Neural progenitor cell (in vitro differentiated cells): Measurements from ENCODE around the gene CSNK2A1. TPM values are rescaled to one million over a fixed set of nuclear protein-coding genes. Genes with fewer than 3 reads are reported as not detected.

Experiments
- DNase-seq: peaks from one replicate; pipeline ENCODE4 v3.0.0-alpha.2; 2016; ENCODE audit warnings: low spot score
- H2AFZ ChIP-seq: fragments of 200-600 bp; sonication (generic); replicated peaks from 2 replicates; pipeline ENCODE4 v1.6.1; 2016; ENCODE audit warnings: antibody characterized with exemption
- H3F3A ChIP-seq: fragments of 200-600 bp; sonication (generic); 2 replicates; pipeline ENCODE4 v1.6.1; 2016; ENCODE audit warnings: antibody characterized with exemption, low read depth
- H3K27ac ChIP-seq: fragments of 200-600 bp; sonication (generic); 2 replicates; pipeline ENCODE4 v1.5.1; 2016; ENCODE audit warnings: mild to moderate bottlenecking
- H3K27me3 ChIP-seq: fragments of 200-600 bp; sonication (generic); 2 replicates; pipeline ENCODE4 v1.6.1; 2016; ENCODE audit warnings: mild to moderate bottlenecking, moderate library complexity
- H3K36me3 ChIP-seq: fragments of 200-600 bp; sonication (generic); 2 replicates; pipeline ENCODE4 v1.5.1; 2016
- H3K4me1 ChIP-seq: fragments of 200-600 bp; sonication (generic); 2 replicates; pipeline ENCODE4 v1.6.1; 2016; ENCODE audit warnings: mixed run types
- H3K4me2 ChIP-seq: fragments of 200-600 bp; sonication (generic); 2 replicates; pipeline ENCODE4 v1.6.1; 2016
- H3K4me3 ChIP-seq: fragments of 200-600 bp; sonication (generic); 2 replicates; pipeline ENCODE4 v1.5.1; 2016
- H3K79me2 ChIP-seq: fragments of 200-600 bp; sonication (generic); 2 replicates; pipeline ENCODE4 v1.6.1; 2016; ENCODE audit warnings: low read depth
- H3K9ac ChIP-seq: fragments of 200-600 bp; sonication (generic); 2 replicates; pipeline ENCODE4 v1.6.1; 2016
- H3K9me3 ChIP-seq: fragments of 200-600 bp; sonication (generic); 2 replicates; pipeline ENCODE4 v1.5.1; 2016; ENCODE audit warnings: low read depth
- H4K20me1 ChIP-seq: fragments of 200-600 bp; sonication (generic); 2 replicates; pipeline ENCODE4 v1.6.1; 2016; ENCODE audit warnings: low read depth
- H3K27ac Mint-ChIP-seq: 3 replicates; pipeline ENCODE4 v1.8.0; 2021; ENCODE audit warnings: mixed read lengths
- H3K27me3 Mint-ChIP-seq: 2 replicates; pipeline ENCODE4 v1.8.0; 2022; ENCODE audit warnings: low read depth, mild to moderate bottlenecking, inconsistent platforms, moderate library complexity, mixed read lengths; ENCODE audit not compliant: insufficient read depth
- H3K36me3 Mint-ChIP-seq: 3 replicates; pipeline ENCODE4 v1.8.0; 2021; ENCODE audit warnings: mixed read lengths
- H3K4me1 Mint-ChIP-seq: 3 replicates; pipeline ENCODE4 v1.8.0; 2021; ENCODE audit warnings: mixed read lengths
- H3K4me3 Mint-ChIP-seq: 3 replicates; pipeline ENCODE4 v1.8.0; 2021; ENCODE audit warnings: mild to moderate bottlenecking, moderate library complexity, mixed read lengths
- H3K9me3 Mint-ChIP-seq: 3 replicates; pipeline ENCODE4 v1.8.0; 2020; ENCODE audit warnings: mixed read lengths
- EZH2 ChIP-seq: fragments of 200-600 bp; sonication (generic); IDR thresholded peaks from 2 replicates; pipeline ENCODE4 v1.6.1; 2017; ENCODE audit warnings: antibody characterized with exemption, mild to moderate bottlenecking, moderate library complexity
- EZH2phosphoT487 ChIP-seq: fragments of 200-600 bp; sonication (generic); IDR thresholded peaks from 2 replicates; pipeline ENCODE4 v1.6.1; 2017; ENCODE audit warnings: antibody characterized with exemption
- total RNA-seq: library from RNA; depleted of rRNA; stranded (reverse); fragments of >200 nt; gene quantifications from 2 replicates; pipeline ENCODE4 v1.2.3, GENCODE V29; 2015; ENCODE audit warnings: low replicate concordance
- TF ChIP-seq, protein P1 (sequence below): fragments of 200-600 bp; sonication (generic); IDR thresholded peaks from 2 replicates; pipeline ENCODE4 v1.5.1; 2017; ENCODE audit warnings: antibody characterized with exemption, mild to moderate bottlenecking

Gene CSNK2A1
- total RNA-seq, 1 donor from 2014 or later: 599 TPM

GRCh38 chr20:530321-530720 is 13.3 kb downstream of the CSNK2A1 start:
- peaks cover 69% of the 10 kb centered on the region for H3K36me3 Mint-ChIP-seq
- peaks cover 3% of the 10 kb centered on the region for H3F3A ChIP-seq
- no peak overlapping the region for H3K9ac ChIP-seq
- peaks cover 9% of the 10 kb centered on the region for H3K36me3 ChIP-seq
- no peak overlapping the region for H3K27ac ChIP-seq
- peaks cover 2% of the 10 kb centered on the region for H3K4me1 Mint-ChIP-seq
- H3K27me3 ChIP-seq: no peaks in the 10 kb centered on the region
- H3K4me2 ChIP-seq: no peak overlapping the region
- no peak for DNase-seq
- peaks cover 3% of the 10 kb centered on the region for H3K27me3 Mint-ChIP-seq
- no peak overlapping the region for H3K4me3 Mint-ChIP-seq
- no peak overlapping the region for H3K4me3 ChIP-seq
- TF ChIP-seq EZH2 (no peak), EZH2phosphoT487 (no peak)
- TF ChIP-seq, protein P1, sequence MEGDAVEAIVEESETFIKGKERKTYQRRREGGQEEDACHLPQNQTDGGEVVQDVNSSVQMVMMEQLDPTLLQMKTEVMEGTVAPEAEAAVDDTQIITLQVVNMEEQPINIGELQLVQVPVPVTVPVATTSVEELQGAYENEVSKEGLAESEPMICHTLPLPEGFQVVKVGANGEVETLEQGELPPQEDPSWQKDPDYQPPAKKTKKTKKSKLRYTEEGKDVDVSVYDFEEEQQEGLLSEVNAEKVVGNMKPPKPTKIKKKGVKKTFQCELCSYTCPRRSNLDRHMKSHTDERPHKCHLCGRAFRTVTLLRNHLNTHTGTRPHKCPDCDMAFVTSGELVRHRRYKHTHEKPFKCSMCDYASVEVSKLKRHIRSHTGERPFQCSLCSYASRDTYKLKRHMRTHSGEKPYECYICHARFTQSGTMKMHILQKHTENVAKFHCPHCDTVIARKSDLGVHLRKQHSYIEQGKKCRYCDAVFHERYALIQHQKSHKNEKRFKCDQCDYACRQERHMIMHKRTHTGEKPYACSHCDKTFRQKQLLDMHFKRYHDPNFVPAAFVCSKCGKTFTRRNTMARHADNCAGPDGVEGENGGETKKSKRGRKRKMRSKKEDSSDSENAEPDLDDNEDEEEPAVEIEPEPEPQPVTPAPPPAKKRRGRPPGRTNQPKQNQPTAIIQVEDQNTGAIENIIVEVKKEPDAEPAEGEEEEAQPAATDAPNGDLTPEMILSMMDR: no peak
- H3K9me3 Mint-ChIP-seq: peaks cover 47% of the 10 kb centered on the region
- H3K4me1 ChIP-seq: peaks cover 17% of the 10 kb centered on the region
- H2AFZ ChIP-seq: no peak overlapping the region
- peaks cover 97% of the 10 kb centered on the region for H4K20me1 ChIP-seq
- H3K79me2 ChIP-seq: peaks cover 100% of the 10 kb centered on the region
- no peak overlapping the region for H3K27ac Mint-ChIP-seq
- no peaks in the 10 kb centered on the region for H3K9me3 ChIP-seq

DNA sequence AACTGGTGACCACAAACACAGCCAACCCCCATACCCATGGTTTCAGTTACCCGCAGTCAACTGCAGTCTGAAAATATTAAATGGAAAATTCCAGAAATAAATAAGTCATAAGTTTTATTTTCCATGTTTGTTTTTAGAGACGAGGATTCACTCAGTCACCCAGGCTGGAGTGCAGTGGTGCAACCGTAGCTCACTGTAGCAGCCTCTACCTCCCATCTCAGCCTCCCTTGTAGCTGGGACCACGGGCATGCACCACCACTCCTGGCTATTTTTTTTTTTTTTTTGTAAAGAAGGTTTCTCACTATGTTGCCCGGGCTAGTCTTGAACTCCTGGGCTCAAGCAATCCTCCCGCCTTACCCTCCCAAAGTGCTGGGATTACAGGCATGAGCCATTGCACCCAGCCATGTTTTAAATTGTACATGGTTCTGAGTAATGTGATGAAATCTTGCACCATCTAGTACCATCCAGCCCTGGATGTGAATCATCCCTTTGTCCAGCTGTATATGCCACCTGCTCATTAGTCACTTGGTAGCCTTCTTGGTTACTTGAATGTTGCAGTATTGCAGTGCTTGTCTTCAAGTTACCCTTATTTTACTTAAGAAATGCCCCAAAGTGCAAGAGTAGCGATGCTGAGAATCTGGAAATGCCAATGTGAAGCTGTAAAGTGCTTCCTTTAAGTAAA is 14.5 kb downstream of the CSNK2A1 start:
- H3K27me3 Mint-ChIP-seq: peaks cover 2% of the 10 kb centered on the region
- no peak overlapping the region for H2AFZ ChIP-seq
- TF ChIP-seq EZH2phosphoT487: no peak
- TF ChIP-seq, protein P1: no peak
- H3K4me3 Mint-ChIP-seq: no peak overlapping the region
- peaks cover 3% of the 10 kb centered on the region for H3F3A ChIP-seq
- peaks cover 88% of the 10 kb centered on the region for H4K20me1 ChIP-seq
- H3K4me1 Mint-ChIP-seq: no peaks in the 10 kb centered on the region
- H3K4me1 ChIP-seq: peaks cover 17% of the 10 kb centered on the region
- H3K9me3 ChIP-seq: no peaks in the 10 kb centered on the region
- peaks cover 9% of the 10 kb centered on the region for H3K36me3 ChIP-seq
- H3K4me3 ChIP-seq: no peak overlapping the region
- no peak for DNase-seq
- H3K9ac ChIP-seq: no peak overlapping the region
- H3K27ac Mint-ChIP-seq: no peak overlapping the region
- no peaks in the 10 kb centered on the region for H3K27me3 ChIP-seq
- peaks cover 48% of the 10 kb centered on the region for H3K9me3 Mint-ChIP-seq
- H3K4me2 ChIP-seq: no peak overlapping the region
- peaks cover 100% of the 10 kb centered on the region for H3K79me2 ChIP-seq
- peaks cover 66% of the 10 kb centered on the region for H3K36me3 Mint-ChIP-seq
- no peak overlapping the region for H3K27ac ChIP-seq

DNA sequence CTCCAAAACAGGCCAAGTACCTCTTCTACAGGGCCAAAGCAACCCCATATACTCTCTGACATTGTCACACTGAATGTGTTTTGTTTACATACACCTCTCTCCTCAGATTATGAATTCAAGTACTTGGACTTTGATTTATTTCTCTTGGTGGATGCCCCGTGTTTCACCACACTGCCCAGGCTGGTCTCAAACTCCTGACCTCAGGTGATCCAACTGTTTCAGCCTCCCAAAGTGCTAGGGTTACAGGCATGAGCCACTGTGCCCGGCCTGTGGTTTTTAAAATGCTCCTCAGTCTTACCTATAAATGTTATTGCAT is 16.1 kb downstream of the CSNK2A1 start:
- no peak overlapping the region for H3K4me3 Mint-ChIP-seq
- no peak overlapping the region for H2AFZ ChIP-seq
- H3K4me2 ChIP-seq: no peak overlapping the region
- no peak overlapping the region for H3K27ac ChIP-seq
- peaks cover 13% of the 10 kb centered on the region for H3K4me1 ChIP-seq
- peaks cover 16% of the 10 kb centered on the region for H3K36me3 ChIP-seq
- H3K9me3 ChIP-seq: no peaks in the 10 kb centered on the region
- H3K79me2 ChIP-seq: peaks cover 100% of the 10 kb centered on the region
- no peaks in the 10 kb centered on the region for H3K27me3 ChIP-seq
- H3K9me3 Mint-ChIP-seq: peaks cover 51% of the 10 kb centered on the region
- H3K27ac Mint-ChIP-seq: no peak overlapping the region
- no peak overlapping the region for H3K9ac ChIP-seq
- H4K20me1 ChIP-seq: peaks cover 88% of the 10 kb centered on the region
- no peaks in the 10 kb centered on the region for H3F3A ChIP-seq
- peaks cover 2% of the 10 kb centered on the region for H3K27me3 Mint-ChIP-seq
- no peak for DNase-seq
- no peaks in the 10 kb centered on the region for H3K4me1 Mint-ChIP-seq
- no peak for TF ChIP-seq EZH2phosphoT487
- TF ChIP-seq EZH2: no peak
- TF ChIP-seq, protein P1: no peak
- peaks cover 66% of the 10 kb centered on the region for H3K36me3 Mint-ChIP-seq
- H3K4me3 ChIP-seq: no peak overlapping the region
